MG63 (cell line): ENCODE data around the gene PHLPP1. TPM values are rescaled to one million over a fixed set of nuclear protein-coding genes. Genes with fewer than 3 reads are reported as not detected.

ENCODE experiments used
- DNase-seq: peaks from one replicate; pipeline ENCODE4 v3.0.0-alpha.2; 2020
- H3K27me3 ChIP-seq: fragments of 250-450 bp; sonication (Bioruptor Pico); 2 replicates; pipeline ENCODE4 v1.5.1; 2020; ENCODE audit warnings: mild to moderate bottlenecking, moderate library complexity
- H3K36me3 ChIP-seq: fragments of 250-450 bp; sonication (Bioruptor Pico); 2 replicates; pipeline ENCODE4 v1.5.1; 2020; ENCODE audit warnings: mild to moderate bottlenecking, moderate library complexity
- H3K4me3 ChIP-seq: fragments of 250-450 bp; sonication (Bioruptor Pico); 2 replicates; pipeline ENCODE4 v1.5.1; 2020; ENCODE audit warnings: mild to moderate bottlenecking, moderate library complexity
- H3K9me3 ChIP-seq: fragments of 250-450 bp; sonication (Bioruptor Pico); 2 replicates; pipeline ENCODE4 v1.5.1; 2020; ENCODE audit warnings: mild to moderate bottlenecking, moderate library complexity
- total RNA-seq: library from RNA; depleted of rRNA; stranded (reverse); fragments of >200 nt; shearing (Covaris generic); gene quantifications from 2 replicates; pipeline ENCODE4 v1.2.3, GENCODE V29; 2014; ENCODE audit warnings: low replicate concordance

Gene PHLPP1
- total RNA-seq, 1 experiment from 2014 or later, result 6.6 TPM

GRCh38 chr18:62838475-62839098 lies 123.2 kb downstream of the PHLPP1 start:
- Histone ChIP-seq H3K27me3 (no peaks in the 10 kb centered on the region), H3K4me3 (no peak overlapping the region), H3K9me3 (peaks cover 6% of the 10 kb centered on the region; the same call in 1 of the 2 replicates), H3K36me3 (peaks cover 8% of the 10 kb centered on the region)
- DNase-seq, result no peak

GRCh38 chr18:62839874-62840713 lies 124.8 kb downstream of the PHLPP1 start:
- Histone ChIP-seq H3K27me3 (no peaks in the 10 kb centered on the region), H3K36me3 (peaks cover 8% of the 10 kb centered on the region), H3K9me3 (peaks cover 6% of the 10 kb centered on the region; the same call in 1 of the 2 replicates), H3K4me3 (no peak overlapping the region)
- DNase-seq, result no peak

- Histone ChIP-seq H3K36me3 (peaks cover 8% of the 10 kb centered on the region), H3K27me3 (no peaks in the 10 kb centered on the region), H3K9me3 (peaks cover 6% of the 10 kb centered on the region; the same call in 1 of the 2 replicates), H3K4me3 (no peak overlapping the region)
- DNase-seq, result no peak
Observed at GRCh38 chr18:62841405-62841804, 126.1 kb downstream of the PHLPP1 start.

- Histone ChIP-seq H3K36me3 (peaks cover 8% of the 10 kb centered on the region), H3K27me3 (no peaks in the 10 kb centered on the region), H3K4me3 (no peak overlapping the region), H3K9me3 (peaks cover 6% of the 10 kb centered on the region; the same call in 1 of the 2 replicates)
- no peak for DNase-seq
Observed at GRCh38 chr18:62842898-62843297, 127.6 kb downstream of the PHLPP1 start.

GRCh38 chr18:62844850-62845643 lies 129.7 kb downstream of the PHLPP1 start:
- no peak for DNase-seq
- Histone ChIP-seq H3K4me3 (no peak overlapping the region), H3K27me3 (no peaks in the 10 kb centered on the region), H3K36me3 (peaks cover 8% of the 10 kb centered on the region), H3K9me3 (peaks cover 6% of the 10 kb centered on the region; the same call in 1 of the 2 replicates)

- H3K27me3 ChIP-seq, result no peaks in the 10 kb centered on the region
- peaks cover 8% of the 10 kb centered on the region for H3K36me3 ChIP-seq
- DNase-seq, result no peak
- no peak overlapping the region for H3K4me3 ChIP-seq
- peaks cover 6% of the 10 kb centered on the region; the same call in 1 of the 2 replicates for H3K9me3 ChIP-seq
Observed at GRCh38 chr18:62846313-62846712, 131.0 kb downstream of the PHLPP1 start.

- Histone ChIP-seq H3K9me3 (peaks cover 6% of the 10 kb centered on the region; the same call in 1 of the 2 replicates), H3K4me3 (no peak overlapping the region), H3K36me3 (peaks cover 5% of the 10 kb centered on the region), H3K27me3 (no peaks in the 10 kb centered on the region)
- DNase-seq, result no peak
Observed at GRCh38 chr18:62847081-62847480, 131.7 kb downstream of the PHLPP1 start.

- H3K9me3 ChIP-seq, result no peaks in the 10 kb centered on the region
- H3K36me3 ChIP-seq, result no peaks in the 10 kb centered on the region
- H3K4me3 ChIP-seq, result no peak overlapping the region
- no peaks in the 10 kb centered on the region for H3K27me3 ChIP-seq
- no peak for DNase-seq
Observed at GRCh38 chr18:62848946-62849345, 133.6 kb downstream of the PHLPP1 start.

GRCh38 chr18:62850619-62851306 lies 135.4 kb downstream of the PHLPP1 start:
- Histone ChIP-seq H3K27me3 (no peaks in the 10 kb centered on the region), H3K4me3 (no peak overlapping the region), H3K9me3 (no peaks in the 10 kb centered on the region), H3K36me3 (no peaks in the 10 kb centered on the region)
- no peak for DNase-seq

GRCh38 chr18:62852851-62853250 lies 137.5 kb downstream of the PHLPP1 start:
- Histone ChIP-seq H3K9me3 (no peaks in the 10 kb centered on the region), H3K36me3 (no peaks in the 10 kb centered on the region), H3K27me3 (no peaks in the 10 kb centered on the region), H3K4me3 (no peak overlapping the region)
- no peak for DNase-seq

- no peak for DNase-seq
- no peak overlapping the region for H3K4me3 ChIP-seq
- no peaks in the 10 kb centered on the region for H3K36me3 ChIP-seq
- H3K9me3 ChIP-seq, result no peaks in the 10 kb centered on the region
- H3K27me3 ChIP-seq, result no peaks in the 10 kb centered on the region
Observed at GRCh38 chr18:62856294-62856693, 141.0 kb downstream of the PHLPP1 start.

GRCh38 chr18:62857263-62857976 lies 142.1 kb downstream of the PHLPP1 start:
- H3K36me3 ChIP-seq, result no peaks in the 10 kb centered on the region
- DNase-seq, result no peak
- no peaks in the 10 kb centered on the region for H3K27me3 ChIP-seq
- H3K9me3 ChIP-seq, result no peaks in the 10 kb centered on the region
- H3K4me3 ChIP-seq, result no peak overlapping the region

GRCh38 chr18:62860062-62860461 lies 144.7 kb downstream of the PHLPP1 start:
- H3K4me3 ChIP-seq, result no peak overlapping the region
- no peaks in the 10 kb centered on the region for H3K27me3 ChIP-seq
- H3K9me3 ChIP-seq, result no peaks in the 10 kb centered on the region
- no peaks in the 10 kb centered on the region for H3K36me3 ChIP-seq
- no peak for DNase-seq

GRCh38 chr18:62862466-62862865 lies 147.1 kb downstream of the PHLPP1 start:
- Histone ChIP-seq H3K4me3 (no peak overlapping the region), H3K27me3 (no peaks in the 10 kb centered on the region), H3K36me3 (no peaks in the 10 kb centered on the region), H3K9me3 (no peaks in the 10 kb centered on the region)
- no peak for DNase-seq

GRCh38 chr18:62863579-62864001 lies 148.2 kb downstream of the PHLPP1 start:
- Histone ChIP-seq H3K27me3 (no peaks in the 10 kb centered on the region), H3K36me3 (no peaks in the 10 kb centered on the region), H3K9me3 (no peaks in the 10 kb centered on the region), H3K4me3 (no peak overlapping the region)
- peak; percentile 24 for DNase-seq

- H3K4me3 ChIP-seq, result no peak overlapping the region
- DNase-seq, result no peak
- no peaks in the 10 kb centered on the region for H3K27me3 ChIP-seq
- no peaks in the 10 kb centered on the region for H3K36me3 ChIP-seq
- H3K9me3 ChIP-seq, result no peaks in the 10 kb centered on the region
Observed at GRCh38 chr18:62865498-62865897, 150.2 kb downstream of the PHLPP1 start.
